Measurements from ENCODE around the gene ACOX3. TPM values are rescaled to one million over a fixed set of nuclear protein-coding genes. Genes with fewer than 3 reads are reported as not detected.

ACOX3 gene
- polyA plus RNA-seq, 1 donor (not counting 4 experiments of a cell fraction or from before 2014, with no cell fraction given): 6.7 TPM

- Histone ChIP-seq H3K9me3 (ENCODE audit: control insufficient read depth, low read depth, low read length) (peaks cover 2% of the 10 kb centered on the region), H3K9me1 (ENCODE audit: control insufficient read depth, extremely low read depth, insufficient read depth, low read length) (no peaks in the 10 kb centered on the region), H3K4me3 (ENCODE audit: control insufficient read depth in 2 of 3, extremely low read depth in 1 of 3, insufficient read depth in 2 of 3, low read depth in 1 of 3, low read length in 3 of 3) (no peak overlapping the region), H3K79me2 (ENCODE audit: control insufficient read depth, insufficient read depth, low read length) (no peaks in the 10 kb centered on the region), H3K9ac (ENCODE audit: control insufficient read depth, extremely low read depth, insufficient read depth, low read length) (no peak overlapping the region), H4K20me1 (ENCODE audit: control insufficient read depth, extremely low read depth, insufficient read depth, low read length) (no peaks in the 10 kb centered on the region), H3K27me3 (ENCODE audit: control insufficient read depth, extremely low read depth, insufficient read depth, low read length) (no peaks in the 10 kb centered on the region), H3K36me3 (ENCODE audit: control insufficient read depth in 2 of 2, extremely low read depth in 1 of 2, insufficient read depth in 2 of 2, low read length in 2 of 2) (no peaks in the 10 kb centered on the region), H3K27ac (ENCODE audit: control insufficient read depth, insufficient read depth, low read length) (no peak overlapping the region), H3K4me1 (ENCODE audit: control insufficient read depth, extremely low read depth, insufficient read depth, low read length) (peaks cover 26% of the 10 kb centered on the region), H2AFZ (ENCODE audit: control insufficient read depth, low read length) (no peak overlapping the region), H3K4me2 (ENCODE audit: control insufficient read depth, extremely low read depth, insufficient read depth, low read depth, low read length) (no peak overlapping the region)
- dilution Hi-C loops (cut with MboI; ENCODE audit: extremely low pct_ligation_motif_present, low sequenced_read_pairs): no loop called here
- no peak for FAIRE-seq
- no peak for DNase-seq (ENCODE audit: low read depth, low spot score)
- TF ChIP-seq CTCF (optimal IDR thresholded peaks at IDR 0.05 in 1 of 3, IDR thresholded peaks at IDR 0.05 in 1 of 3, conservative IDR thresholded peaks at IDR 0.05 in 1 of 3; ENCODE audit: extremely low read depth in 1 of 3, insufficient read depth in 2 of 3, low read length in 3 of 3) (no peak), EZH2 (IDR thresholded peaks at IDR 0.05; ENCODE audit: low read length) (no peak)
Measured at GRCh38 chr4:8328456-8328855, 112.1 kb downstream of the ACOX3 start.

- H3K27me3 ChIP-seq (ENCODE audit: control insufficient read depth, extremely low read depth, insufficient read depth, low read length): no peaks in the 10 kb centered on the region
- H3K9me3 ChIP-seq (ENCODE audit: control insufficient read depth, low read depth, low read length): peaks cover 3% of the 10 kb centered on the region
- H2AFZ ChIP-seq (ENCODE audit: control insufficient read depth, low read length): no peak overlapping the region
- no peaks in the 10 kb centered on the region for H4K20me1 ChIP-seq (ENCODE audit: control insufficient read depth, extremely low read depth, insufficient read depth, low read length)
- H3K36me3 ChIP-seq (ENCODE audit: control insufficient read depth in 2 of 2, extremely low read depth in 1 of 2, insufficient read depth in 2 of 2, low read length in 2 of 2): no peaks in the 10 kb centered on the region
- no peak overlapping the region for H3K4me3 ChIP-seq (ENCODE audit: control insufficient read depth in 2 of 3, extremely low read depth in 1 of 3, insufficient read depth in 2 of 3, low read depth in 1 of 3, low read length in 3 of 3)
- H3K4me2 ChIP-seq (ENCODE audit: control insufficient read depth, extremely low read depth, insufficient read depth, low read depth, low read length): no peak overlapping the region
- H3K4me1 ChIP-seq (ENCODE audit: control insufficient read depth, extremely low read depth, insufficient read depth, low read length): peaks cover 18% of the 10 kb centered on the region
- H3K27ac ChIP-seq (ENCODE audit: control insufficient read depth, insufficient read depth, low read length): no peak overlapping the region
- no peaks in the 10 kb centered on the region for H3K79me2 ChIP-seq (ENCODE audit: control insufficient read depth, insufficient read depth, low read length)
- H3K9me1 ChIP-seq (ENCODE audit: control insufficient read depth, extremely low read depth, insufficient read depth, low read length): no peaks in the 10 kb centered on the region
- FAIRE-seq: no peak
- H3K9ac ChIP-seq (ENCODE audit: control insufficient read depth, extremely low read depth, insufficient read depth, low read length): no peak overlapping the region
- dilution Hi-C loops (cut with MboI; ENCODE audit: extremely low pct_ligation_motif_present, low sequenced_read_pairs): no loop called here
- TF ChIP-seq EZH2 (IDR thresholded peaks at IDR 0.05; ENCODE audit: low read length) (no peak), CTCF (optimal IDR thresholded peaks at IDR 0.05 in 1 of 3, IDR thresholded peaks at IDR 0.05 in 1 of 3, conservative IDR thresholded peaks at IDR 0.05 in 1 of 3; ENCODE audit: extremely low read depth in 1 of 3, insufficient read depth in 2 of 3, low read length in 3 of 3) (no peak)
- DNase-seq (ENCODE audit: low read depth, low spot score): no peak
Measured at GRCh38 chr4:8326206-8326605, 114.3 kb downstream of the ACOX3 start.

All from keratinocyte (primary cell).